GM23338 (cell line): ENCODE results near the gene EPS8L3. TPM values are rescaled to one million over a fixed set of nuclear protein-coding genes. Genes with fewer than 3 reads are reported as not detected.

Experiments
- ATAC-seq: fragments of 200-7000 bp; cut with Tn5 transposase; 3 replicates; pipeline ENCODE4 v1.9.1; 2020
- DNase-seq: peaks from one replicate; pipeline ENCODE4 v3.0.0-alpha.2; 2015; ENCODE audit warnings: low spot score
- H2AFZ ChIP-seq: fragments of 200-600 bp; sonication (generic); 2 replicates; pipeline ENCODE4 v1.8.0; 2016; ENCODE audit warnings: antibody characterized with exemption, mild to moderate bottlenecking, moderate library complexity
- H3F3A ChIP-seq: fragments of 200-600 bp; sonication (generic); replicated peaks from 2 replicates; pipeline ENCODE4 v1.8.0; 2017; ENCODE audit warnings: antibody characterized with exemption, mixed run types, low read depth
- H3K27ac ChIP-seq: fragments of 200-600 bp; sonication (generic); 2 replicates; pipeline ENCODE4 v1.6.1; 2016; ENCODE audit warnings: low read depth
- H3K27me3 ChIP-seq: fragments of 200-600 bp; sonication (generic); 2 replicates; pipeline ENCODE4 v1.8.0; 2016; ENCODE audit warnings: mild to moderate bottlenecking, mixed run types, moderate library complexity; ENCODE audit not compliant: insufficient read depth
- H3K36me3 ChIP-seq: fragments of 200-600 bp; sonication (generic); 2 replicates; pipeline ENCODE4 v1.8.0; 2016; ENCODE audit warnings: mild to moderate bottlenecking; ENCODE audit not compliant: insufficient read depth
- H3K4me1 ChIP-seq: fragments of 200-600 bp; sonication (generic); 2 replicates; pipeline ENCODE4 v1.8.0; 2016; ENCODE audit warnings: mild to moderate bottlenecking, moderate library complexity; ENCODE audit not compliant: insufficient read depth
- H3K4me2 ChIP-seq: fragments of 200-600 bp; sonication (generic); 2 replicates; pipeline ENCODE4 v1.7.1; 2017; ENCODE audit warnings: mixed run types
- H3K4me3 ChIP-seq: fragments of 200-600 bp; sonication (generic); 2 replicates; pipeline ENCODE4 v1.6.1; 2016; ENCODE audit warnings: mixed run types
- H3K79me2 ChIP-seq: fragments of 200-600 bp; sonication (generic); replicated peaks from 2 replicates; pipeline ENCODE4 v1.8.0; 2017; ENCODE audit warnings: mild to moderate bottlenecking; ENCODE audit not compliant: insufficient read depth
- H3K9me2 ChIP-seq: fragments of 200-600 bp; sonication (generic); 2 replicates; pipeline ENCODE4 v1.8.0; 2017; ENCODE audit not compliant: insufficient read depth
- H4K20me1 ChIP-seq: fragments of 200-600 bp; sonication (generic); replicated peaks from 2 replicates; pipeline ENCODE4 v1.8.0; 2017; ENCODE audit warnings: mild to moderate bottlenecking; ENCODE audit not compliant: insufficient read depth
- H3K27ac Mint-ChIP-seq: 2 replicates; pipeline ENCODE4 v1.8.0; 2020; ENCODE audit warnings: inconsistent platforms, mild to moderate bottlenecking, moderate library complexity, mixed read lengths
- H3K27me3 Mint-ChIP-seq: 3 replicates; pipeline ENCODE4 v1.8.0; 2022; ENCODE audit warnings: low read depth, mild to moderate bottlenecking, moderate library complexity, mixed read lengths, inconsistent platforms; ENCODE audit not compliant: insufficient read depth, poor library complexity
- H3K36me3 Mint-ChIP-seq: 3 replicates; pipeline ENCODE4 v1.8.0; 2021; ENCODE audit warnings: low read depth, mild to moderate bottlenecking, inconsistent platforms, moderate library complexity, mixed read lengths
- H3K4me1 Mint-ChIP-seq: 3 replicates; pipeline ENCODE4 v1.8.0; 2020; ENCODE audit warnings: mild to moderate bottlenecking, inconsistent platforms, mixed read lengths
- H3K4me3 Mint-ChIP-seq: 3 replicates; pipeline ENCODE4 v1.8.0; 2021; ENCODE audit warnings: moderate library complexity, mild to moderate bottlenecking, inconsistent platforms, mixed read lengths
- H3K9me3 Mint-ChIP-seq: 3 replicates; pipeline ENCODE4 v1.8.0; 2020; ENCODE audit warnings: moderate library complexity, mild to moderate bottlenecking, inconsistent platforms, mixed read lengths
- CREB1 ChIP-seq: fragments of 250-450 bp; sonication (Bioruptor Pico); IDR thresholded peaks from 2 replicates; pipeline ENCODE4 v1.5.0; 2020; ENCODE audit warnings: low read depth, mild to moderate bottlenecking, moderate library complexity
- EZH2 ChIP-seq: fragments of 200-600 bp; sonication (generic); IDR thresholded peaks from one replicate; pipeline ENCODE4 v1.8.0; 2017; ENCODE audit warnings: antibody characterized with exemption, mild to moderate bottlenecking, low read depth; ENCODE audit not compliant: unreplicated experiment
- EZH2phosphoT487 ChIP-seq: fragments of 200-600 bp; sonication (generic); IDR thresholded peaks from one replicate; pipeline ENCODE4 v1.8.1; 2018; ENCODE audit warnings: antibody characterized with exemption; ENCODE audit not compliant: unreplicated experiment
- JUNB ChIP-seq: IDR thresholded peaks from one replicate; pipeline ENCODE4 v1.6.1; 2016; ENCODE audit warnings: antibody characterized with exemption; ENCODE audit not compliant: unreplicated experiment
- NANOG ChIP-seq: IDR thresholded peaks from 2 replicates; pipeline ENCODE4 v1.6.1; 2016; ENCODE audit warnings: antibody characterized with exemption, borderline replicate concordance
- POLR2AphosphoS5 ChIP-seq: IDR thresholded peaks from 2 replicates; pipeline ENCODE4 v1.6.1; 2016; ENCODE audit warnings: antibody characterized with exemption, low read depth
- STAT1 ChIP-seq: IDR thresholded peaks from one replicate; pipeline ENCODE4 v1.6.1; 2016; ENCODE audit warnings: antibody characterized with exemption; ENCODE audit not compliant: unreplicated experiment
- ZNF114 ChIP-seq: fragments of 250-450 bp; sonication (Bioruptor Pico); IDR thresholded peaks from 2 replicates; pipeline ENCODE4 v1.5.0; 2020; ENCODE audit warnings: mild to moderate bottlenecking, moderate library complexity
- ZNF331 ChIP-seq: fragments of 250-450 bp; sonication (Bioruptor Pico); IDR thresholded peaks from 2 replicates; pipeline ENCODE4 v1.5.0; 2020; ENCODE audit warnings: low read depth, mild to moderate bottlenecking, moderate library complexity
- polyA plus RNA-seq: library from polyadenylated mRNA; unstranded; fragments of >200 nt; fragmentation: Nextera tagmentation; extraction: Ambion mirVana; gene quantifications from 2 replicates; pipeline ENCODE4 v1.2.1, GENCODE V29; 2016
- total RNA-seq: library from RNA; depleted of rRNA; stranded (reverse); fragments of >200 nt; shearing (Covaris generic); gene quantifications from 2 replicates; pipeline ENCODE4 v1.2.3, GENCODE V29; 2014
- TF ChIP-seq, protein P1 (sequence below): IDR thresholded peaks from one replicate; pipeline ENCODE4 v1.6.1; 2018; ENCODE audit warnings: antibody characterized with exemption; ENCODE audit not compliant: unreplicated experiment
- TF ChIP-seq, protein P2 (sequence below), 2 experiments: fragments of 200-600 bp in 1 of 2; sonication (generic) in 1 of 2; conservative IDR thresholded peaks; 2 replicates each; pipeline versions ENCODE4 v1.5.1 to v1.6.1; 2016 to 2017; ENCODE audit warnings: antibody characterized with exemption in 2 of 2, low read depth in 2 of 2, mild to moderate bottlenecking in 2 of 2, moderate library complexity in 1 of 2
- TF ChIP-seq, protein P3 (sequence below): IDR thresholded peaks from 2 replicates; pipeline ENCODE4 v1.6.1; 2016; ENCODE audit warnings: antibody characterized with exemption

The EPS8L3 gene
- total and polyA plus RNA-seq, 2 experiments from 2014 or later = not detected

DNA sequence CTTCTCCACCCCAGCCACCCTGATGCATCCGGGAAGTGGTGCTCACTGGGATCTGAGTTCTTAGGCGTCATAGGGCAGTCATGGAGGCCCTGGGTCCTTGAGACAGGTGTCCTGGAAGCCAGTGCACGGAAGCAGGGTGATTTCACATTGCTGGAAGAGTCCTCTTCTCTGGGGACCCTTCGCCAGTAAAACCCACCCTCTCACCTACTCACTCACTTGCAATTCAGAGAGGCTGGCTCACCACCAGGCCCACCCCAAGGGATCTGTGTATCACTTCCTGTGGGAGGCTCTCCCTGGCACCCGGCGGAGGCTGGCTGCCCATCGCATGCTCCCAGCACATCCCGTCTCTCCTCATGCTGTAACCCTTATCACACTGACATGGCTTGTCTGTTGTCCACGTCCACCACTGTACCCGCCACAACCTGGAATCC is 40.2 kb upstream of the EPS8L3 start:
- no peak for TF ChIP-seq ZNF114 (CRISPR knock-in tag)
- no peak for TF ChIP-seq JUNB
- no peak for TF ChIP-seq ZNF331
- TF ChIP-seq, protein P1, sequence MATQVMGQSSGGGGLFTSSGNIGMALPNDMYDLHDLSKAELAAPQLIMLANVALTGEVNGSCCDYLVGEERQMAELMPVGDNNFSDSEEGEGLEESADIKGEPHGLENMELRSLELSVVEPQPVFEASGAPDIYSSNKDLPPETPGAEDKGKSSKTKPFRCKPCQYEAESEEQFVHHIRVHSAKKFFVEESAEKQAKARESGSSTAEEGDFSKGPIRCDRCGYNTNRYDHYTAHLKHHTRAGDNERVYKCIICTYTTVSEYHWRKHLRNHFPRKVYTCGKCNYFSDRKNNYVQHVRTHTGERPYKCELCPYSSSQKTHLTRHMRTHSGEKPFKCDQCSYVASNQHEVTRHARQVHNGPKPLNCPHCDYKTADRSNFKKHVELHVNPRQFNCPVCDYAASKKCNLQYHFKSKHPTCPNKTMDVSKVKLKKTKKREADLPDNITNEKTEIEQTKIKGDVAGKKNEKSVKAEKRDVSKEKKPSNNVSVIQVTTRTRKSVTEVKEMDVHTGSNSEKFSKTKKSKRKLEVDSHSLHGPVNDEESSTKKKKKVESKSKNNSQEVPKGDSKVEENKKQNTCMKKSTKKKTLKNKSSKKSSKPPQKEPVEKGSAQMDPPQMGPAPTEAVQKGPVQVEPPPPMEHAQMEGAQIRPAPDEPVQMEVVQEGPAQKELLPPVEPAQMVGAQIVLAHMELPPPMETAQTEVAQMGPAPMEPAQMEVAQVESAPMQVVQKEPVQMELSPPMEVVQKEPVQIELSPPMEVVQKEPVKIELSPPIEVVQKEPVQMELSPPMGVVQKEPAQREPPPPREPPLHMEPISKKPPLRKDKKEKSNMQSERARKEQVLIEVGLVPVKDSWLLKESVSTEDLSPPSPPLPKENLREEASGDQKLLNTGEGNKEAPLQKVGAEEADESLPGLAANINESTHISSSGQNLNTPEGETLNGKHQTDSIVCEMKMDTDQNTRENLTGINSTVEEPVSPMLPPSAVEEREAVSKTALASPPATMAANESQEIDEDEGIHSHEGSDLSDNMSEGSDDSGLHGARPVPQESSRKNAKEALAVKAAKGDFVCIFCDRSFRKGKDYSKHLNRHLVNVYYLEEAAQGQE = no peak
- no peak for TF ChIP-seq EZH2
- no peak for TF ChIP-seq STAT1
- TF ChIP-seq, protein P2, sequence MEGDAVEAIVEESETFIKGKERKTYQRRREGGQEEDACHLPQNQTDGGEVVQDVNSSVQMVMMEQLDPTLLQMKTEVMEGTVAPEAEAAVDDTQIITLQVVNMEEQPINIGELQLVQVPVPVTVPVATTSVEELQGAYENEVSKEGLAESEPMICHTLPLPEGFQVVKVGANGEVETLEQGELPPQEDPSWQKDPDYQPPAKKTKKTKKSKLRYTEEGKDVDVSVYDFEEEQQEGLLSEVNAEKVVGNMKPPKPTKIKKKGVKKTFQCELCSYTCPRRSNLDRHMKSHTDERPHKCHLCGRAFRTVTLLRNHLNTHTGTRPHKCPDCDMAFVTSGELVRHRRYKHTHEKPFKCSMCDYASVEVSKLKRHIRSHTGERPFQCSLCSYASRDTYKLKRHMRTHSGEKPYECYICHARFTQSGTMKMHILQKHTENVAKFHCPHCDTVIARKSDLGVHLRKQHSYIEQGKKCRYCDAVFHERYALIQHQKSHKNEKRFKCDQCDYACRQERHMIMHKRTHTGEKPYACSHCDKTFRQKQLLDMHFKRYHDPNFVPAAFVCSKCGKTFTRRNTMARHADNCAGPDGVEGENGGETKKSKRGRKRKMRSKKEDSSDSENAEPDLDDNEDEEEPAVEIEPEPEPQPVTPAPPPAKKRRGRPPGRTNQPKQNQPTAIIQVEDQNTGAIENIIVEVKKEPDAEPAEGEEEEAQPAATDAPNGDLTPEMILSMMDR (conservative IDR thresholded peaks at IDR 0.05; ENCODE audit: low read depth in 2 of 2) = no peak
- no peak for TF ChIP-seq EZH2phosphoT487
- TF ChIP-seq, protein P3, sequence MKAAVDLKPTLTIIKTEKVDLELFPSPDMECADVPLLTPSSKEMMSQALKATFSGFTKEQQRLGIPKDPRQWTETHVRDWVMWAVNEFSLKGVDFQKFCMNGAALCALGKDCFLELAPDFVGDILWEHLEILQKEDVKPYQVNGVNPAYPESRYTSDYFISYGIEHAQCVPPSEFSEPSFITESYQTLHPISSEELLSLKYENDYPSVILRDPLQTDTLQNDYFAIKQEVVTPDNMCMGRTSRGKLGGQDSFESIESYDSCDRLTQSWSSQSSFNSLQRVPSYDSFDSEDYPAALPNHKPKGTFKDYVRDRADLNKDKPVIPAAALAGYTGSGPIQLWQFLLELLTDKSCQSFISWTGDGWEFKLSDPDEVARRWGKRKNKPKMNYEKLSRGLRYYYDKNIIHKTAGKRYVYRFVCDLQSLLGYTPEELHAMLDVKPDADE = no peak
- TF ChIP-seq CREB1 (CRISPR knock-in tag) = no peak
- no peak for TF ChIP-seq NANOG
- TF ChIP-seq POLR2AphosphoS5 = no peak
- no peak for ATAC-seq
- no peaks in the 10 kb centered on the region for H3F3A ChIP-seq
- Mint-ChIP-seq H3K4me3 (no peak overlapping the region), H3K27ac (no peak overlapping the region), H3K36me3 (no peaks in the 10 kb centered on the region), H3K9me3 (no peaks in the 10 kb centered on the region), H3K4me1 (no peaks in the 10 kb centered on the region), H3K27me3 (peaks cover 4% of the 10 kb centered on the region)
- H3K4me2 ChIP-seq = no peak overlapping the region
- H4K20me1 ChIP-seq = no peaks in the 10 kb centered on the region
- no peaks in the 10 kb centered on the region for H3K27me3 ChIP-seq
- no peaks in the 10 kb centered on the region for H3K9me2 ChIP-seq
- H2AFZ ChIP-seq = no peak overlapping the region
- no peaks in the 10 kb centered on the region for H3K36me3 ChIP-seq
- no peak overlapping the region for H3K27ac ChIP-seq
- H3K4me1 ChIP-seq = no peaks in the 10 kb centered on the region
- H3K79me2 ChIP-seq = no peaks in the 10 kb centered on the region
- H3K4me3 ChIP-seq = no peak overlapping the region
- DNase-seq = no peak
